CD4-positive, alpha-beta T cell treated with Interleukin-4 for 4 hours (primary cell): ENCODE data around the gene GLDN.
A peak's percentile ranks its signal among the peaks of the same experiment; 100 is the strongest.

ENCODE experiments used
- DNase-seq: peaks from one replicate; pipeline ENCODE4 v3.0.0-alpha.2; 2020

The GLDN gene

GRCh38 chr15:51365417-51365816 is 24.0 kb downstream of the GLDN start:
- DNase-seq, result no peak

- DNase-seq, result no peak
These were observed 24.6 kb downstream of the GLDN start for GRCh38 chr15:51366071-51366470.

- DNase-seq, result no peak
These were observed 25.5 kb downstream of the GLDN start for GRCh38 chr15:51366920-51367319.

DNA sequence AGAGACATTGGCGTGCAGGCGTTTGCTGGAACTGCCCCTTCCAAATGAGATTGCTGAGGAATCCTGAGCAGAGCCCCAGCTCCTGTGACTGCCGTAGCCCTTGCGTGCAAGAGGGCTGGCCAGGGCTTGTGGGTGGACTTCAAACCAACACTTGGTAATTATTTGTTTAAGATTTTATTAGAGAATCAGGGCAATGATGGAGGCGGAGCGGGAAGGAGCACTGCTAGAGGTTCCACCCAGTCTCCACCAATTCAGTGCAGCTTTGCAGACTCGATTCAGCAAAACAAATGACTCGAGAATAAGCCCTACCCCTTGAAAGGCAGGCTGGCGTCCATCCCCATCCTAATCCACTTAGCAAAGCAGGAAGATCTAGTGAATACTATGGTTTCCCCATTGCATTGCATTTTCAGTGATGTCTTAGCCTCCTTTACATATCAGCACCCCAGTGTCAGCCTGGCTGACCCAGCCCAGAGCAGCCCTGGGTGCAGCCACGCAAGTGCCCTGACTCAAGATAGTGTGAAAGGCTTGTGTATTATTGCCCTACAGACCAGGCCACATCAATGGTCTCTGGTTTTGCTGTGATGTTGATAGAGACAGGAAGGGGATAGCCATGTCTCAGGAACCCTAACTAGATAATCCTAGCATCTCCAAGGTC is 26.0 kb downstream of the GLDN start:
- DNase-seq, result no peak

DNA sequence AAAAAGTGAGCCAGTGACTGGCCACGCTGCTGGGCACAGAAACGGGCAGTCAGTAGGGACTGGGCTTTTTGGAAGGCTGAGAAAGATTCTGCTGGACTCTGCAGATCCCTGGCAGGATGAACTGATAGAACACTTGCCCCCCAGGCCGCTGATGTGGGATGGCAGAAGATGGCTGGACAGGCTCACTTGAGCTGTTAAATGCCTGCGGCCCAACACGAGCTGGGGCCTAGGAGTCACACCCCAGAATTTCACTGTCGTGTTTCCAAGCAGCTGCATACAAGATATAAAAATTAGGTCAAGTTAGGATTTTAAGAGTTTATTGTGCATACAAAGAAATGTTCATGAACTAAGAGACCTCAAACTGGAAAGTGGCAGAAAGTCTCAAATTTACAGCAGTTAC is 26.9 kb downstream of the GLDN start:
- DNase-seq, result no peak

GRCh38 chr15:51368751-51369450 is 27.4 kb downstream of the GLDN start:
- DNase-seq, result no peak

DNA sequence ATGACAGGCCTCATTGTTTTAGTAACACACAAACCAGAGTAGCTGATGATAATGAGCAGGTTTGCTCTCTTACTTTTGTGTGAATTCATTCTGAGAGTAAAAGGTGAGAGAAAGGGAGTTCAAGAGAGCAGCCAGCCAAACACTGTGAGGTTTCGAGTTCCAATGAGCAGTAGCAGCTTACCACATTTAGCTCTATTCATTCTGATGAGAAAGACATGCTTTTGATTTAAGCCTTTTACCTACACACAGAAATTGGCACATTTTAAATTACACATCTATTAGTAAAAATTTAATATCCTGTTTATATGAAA is 28.0 kb downstream of the GLDN start:
- DNase-seq, result no peak

DNA sequence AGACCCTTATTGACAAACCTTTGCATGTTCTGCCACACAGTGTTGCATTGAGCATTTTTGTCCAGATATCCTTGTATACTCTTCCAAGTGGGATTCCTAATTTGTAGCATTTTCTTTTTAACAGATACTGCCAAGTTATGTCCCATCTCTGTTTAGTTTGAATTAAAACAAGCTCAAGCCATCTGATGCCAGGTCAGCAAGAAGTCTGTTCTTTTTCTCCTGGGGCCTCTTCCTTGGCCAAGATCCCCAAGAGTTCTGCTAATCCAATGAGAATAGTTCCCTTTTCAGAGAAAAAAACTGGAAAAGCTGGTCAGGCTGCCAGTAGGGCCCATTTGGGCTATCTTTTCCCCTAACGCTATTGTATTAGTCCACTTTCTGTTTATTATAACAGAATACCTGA is 29.8 kb downstream of the GLDN start:
- no peak for DNase-seq

DNA sequence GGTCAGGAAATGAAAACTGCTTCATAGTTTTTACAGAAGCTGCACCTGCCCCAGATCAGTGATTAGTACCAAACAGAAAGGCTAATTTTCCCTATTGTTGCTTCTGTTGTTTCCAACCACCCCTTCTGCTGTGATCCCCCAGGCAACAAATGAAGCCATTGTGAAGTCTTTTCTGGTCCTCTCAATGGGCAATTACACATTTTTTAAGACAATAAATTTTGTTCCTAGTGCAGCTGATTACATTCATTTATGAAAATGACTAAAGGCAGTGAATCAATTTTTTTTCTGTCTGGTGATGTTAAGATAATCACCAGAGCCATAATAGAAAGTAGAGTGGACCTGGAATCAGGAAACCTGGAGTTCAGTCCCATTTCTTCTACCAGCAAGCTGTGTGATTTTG is 32.7 kb downstream of the GLDN start:
- DNase-seq, result no peak

GRCh38 chr15:51375966-51376640 is 34.6 kb downstream of the GLDN start:
- no peak for DNase-seq

DNA sequence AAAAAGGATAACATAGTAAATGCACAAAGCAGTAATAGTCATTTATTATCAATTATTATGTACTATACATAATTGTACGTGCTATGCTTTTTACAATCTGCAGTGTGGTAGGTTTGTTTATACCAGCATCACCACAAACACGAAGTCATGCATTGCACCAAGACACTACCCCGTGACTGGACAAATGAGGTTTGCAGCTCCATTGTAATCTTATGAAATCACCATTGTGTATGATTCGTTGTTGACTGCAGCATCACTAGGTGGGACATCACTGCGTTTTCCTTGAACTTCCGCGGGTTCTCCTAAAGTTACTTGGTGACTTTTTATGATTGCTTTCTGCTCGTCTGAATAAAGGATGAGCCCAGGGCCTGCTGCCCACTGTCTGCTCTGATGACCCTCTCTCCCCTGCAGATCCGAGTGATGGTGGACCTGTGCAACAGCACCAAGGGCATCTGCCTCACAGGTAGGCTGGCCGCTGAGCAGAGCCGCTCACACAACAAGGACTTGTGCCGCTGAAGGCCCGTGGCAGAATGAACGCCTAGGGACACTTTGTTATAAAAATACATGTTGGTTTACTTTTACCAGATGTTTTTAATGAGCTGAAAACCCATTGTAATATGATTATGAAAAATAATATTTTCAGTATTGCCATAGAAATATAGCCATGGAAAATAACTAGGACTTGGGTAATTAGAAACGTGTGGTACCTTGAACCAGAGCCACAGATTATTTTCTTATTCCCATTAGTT is 35.8 kb downstream of the GLDN start:
- DNase-seq, result no peak

DNA sequence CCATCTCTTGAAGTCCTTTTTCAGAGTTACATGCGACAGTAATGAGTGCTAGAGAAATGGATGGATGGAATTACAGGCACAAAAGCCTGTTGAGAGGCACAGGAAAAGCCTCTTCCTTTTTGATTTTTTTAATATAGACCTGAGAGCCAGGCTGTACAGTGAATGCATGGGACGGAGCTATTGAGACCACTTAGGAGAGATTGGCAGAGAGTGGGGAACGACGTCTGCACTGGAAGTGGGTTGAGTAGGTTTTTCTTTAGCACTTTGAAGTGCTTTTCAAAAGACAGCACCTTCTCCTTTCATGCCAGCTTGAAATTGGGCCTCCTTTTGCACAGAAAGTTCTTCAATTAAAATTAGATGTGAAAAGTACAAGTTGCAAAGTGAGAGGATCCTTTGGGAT is 37.0 kb downstream of the GLDN start:
- DNase-seq, result no peak

- DNase-seq, result no peak
These were observed 37.9 kb downstream of the GLDN start for GRCh38 chr15:51379390-51379789.

- DNase-seq, result peak; percentile 4
These were observed 39.7 kb downstream of the GLDN start for GRCh38 chr15:51380999-51381806.

DNA sequence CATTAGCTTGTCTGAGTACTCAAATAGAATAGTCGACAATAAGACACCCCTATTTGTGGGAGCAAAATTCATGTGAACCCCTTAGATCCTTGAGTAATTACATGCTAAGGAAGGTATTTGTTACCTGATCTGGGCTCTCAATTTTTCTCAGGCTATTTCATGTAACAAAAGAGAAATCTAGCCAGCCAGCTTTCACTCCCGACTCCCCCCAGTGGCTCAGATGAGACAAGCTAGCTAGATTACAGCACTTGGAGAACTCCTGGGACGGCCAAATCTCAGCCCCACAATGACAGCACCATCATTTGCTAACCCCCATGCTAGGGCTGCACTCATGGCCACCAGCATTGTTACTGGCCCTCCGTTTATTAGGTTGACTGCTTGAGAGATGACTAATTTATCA is 41.3 kb downstream of the GLDN start:
- DNase-seq, result no peak

- no peak for DNase-seq
These were observed 44.6 kb downstream of the GLDN start for GRCh38 chr15:51386029-51386428.

- DNase-seq, result no peak
These were observed 45.0 kb downstream of the GLDN start for GRCh38 chr15:51386486-51386885.

DNA sequence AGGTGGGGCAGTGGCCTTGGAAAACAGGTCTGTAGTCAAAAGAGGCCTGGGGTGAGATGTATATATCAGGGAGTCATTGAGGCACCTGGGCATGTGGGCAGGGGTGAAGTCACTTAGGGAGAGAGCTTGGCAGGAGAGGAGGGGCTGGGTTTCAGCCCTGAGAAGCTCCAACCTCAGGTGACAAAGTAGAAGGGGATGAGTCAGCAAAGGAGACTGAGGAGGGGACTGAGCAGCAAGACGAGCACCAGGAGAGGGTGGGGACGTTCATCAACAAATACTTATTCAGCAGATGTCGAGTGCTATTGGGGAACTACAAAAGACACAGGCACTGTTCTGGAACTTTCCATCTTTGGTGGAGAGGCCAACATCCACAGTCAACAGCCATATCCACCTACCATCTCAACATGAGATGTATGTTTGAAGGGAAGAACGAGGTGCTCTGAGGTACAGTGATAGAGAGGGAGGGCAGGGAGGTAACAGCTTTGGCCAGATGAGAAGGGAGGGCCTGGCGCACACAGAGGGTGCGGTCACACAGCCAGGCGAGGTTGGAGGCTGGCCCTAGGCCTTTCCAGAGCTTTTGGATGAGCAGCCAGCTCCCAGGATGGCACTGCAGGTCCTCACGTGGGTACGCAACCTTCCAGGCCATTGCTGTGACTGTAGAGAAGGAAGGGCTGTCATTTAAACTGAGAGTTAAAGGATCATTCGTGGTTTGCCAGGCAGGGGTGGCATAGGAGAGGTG is 45.7 kb downstream of the GLDN start:
- no peak for DNase-seq

DNA sequence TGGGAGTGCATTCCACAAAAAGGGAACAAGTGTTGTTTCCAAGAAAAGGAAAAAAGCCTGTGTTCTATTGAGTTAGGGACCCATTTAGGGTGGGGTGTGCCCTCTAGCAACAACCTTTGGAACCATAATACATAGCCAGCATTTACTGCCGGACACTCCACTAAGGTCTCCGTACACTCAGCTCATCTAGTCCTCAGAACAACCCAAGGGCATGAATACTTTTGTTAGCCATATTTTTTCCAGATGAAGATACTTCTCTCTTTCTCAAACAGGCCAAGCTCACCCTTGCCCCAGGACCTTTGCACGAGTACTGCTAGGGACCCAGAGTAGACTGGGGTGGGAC is 46.2 kb downstream of the GLDN start:
- DNase-seq, result no peak

DNA sequence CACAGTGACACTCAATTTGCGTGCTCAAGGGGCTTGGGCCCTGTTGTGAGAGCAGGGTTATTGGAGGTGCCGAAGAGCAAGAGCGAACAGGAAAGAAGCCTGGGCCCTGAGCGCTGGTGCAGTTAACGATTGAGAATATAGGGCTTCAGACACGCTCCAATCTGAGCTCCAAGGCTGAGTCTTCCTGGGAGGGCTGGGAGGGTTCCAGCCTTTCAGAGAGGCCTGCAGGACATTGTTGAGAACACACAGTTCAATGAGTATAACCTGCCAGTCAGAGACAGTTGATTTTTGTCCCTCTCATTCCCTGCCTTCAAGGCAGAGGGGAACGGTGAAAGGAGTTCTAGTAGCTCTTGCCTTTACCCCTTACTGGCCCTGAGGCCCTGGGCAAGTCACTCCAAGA is 47.3 kb downstream of the GLDN start:
- DNase-seq, result no peak

GRCh38 chr15:51390241-51390965 is 48.9 kb downstream of the GLDN start:
- DNase-seq, result no peak

GRCh38 chr15:51390966-51391422 is 49.5 kb downstream of the GLDN start:
- no peak for DNase-seq
